RPMI8226 (cell line): ENCODE data around the gene TM2D3.

Experiments used
- DNase-seq: peaks from one replicate; pipeline ENCODE4 v3.0.0-alpha.2; 2015

Gene TM2D3

DNA sequence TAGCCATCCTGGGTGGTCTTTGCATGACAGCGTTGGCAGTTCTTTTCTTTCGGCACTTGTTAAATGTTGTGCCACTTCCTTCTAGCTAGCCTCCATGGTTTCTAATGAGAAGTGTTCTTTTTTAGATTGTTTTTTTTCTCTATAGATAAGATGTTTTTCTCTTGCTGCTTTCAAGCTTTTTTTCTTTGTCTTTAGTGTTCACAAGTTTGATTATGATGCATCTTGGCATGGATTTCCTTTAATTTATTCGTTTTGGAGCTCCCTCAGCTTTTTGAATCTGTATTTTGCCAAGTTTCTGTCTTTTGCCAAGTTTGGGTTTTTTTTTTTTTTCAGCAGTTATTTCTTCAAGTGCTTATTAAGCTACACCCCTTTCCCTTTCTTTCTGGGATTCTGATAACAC lies 53.1 kb downstream of the TM2D3 start:
- no peak for DNase-seq

GRCh38 chr15:101597360-101597928 lies 54.7 kb downstream of the TM2D3 start:
- DNase-seq: no peak

GRCh38 chr15:101596633-101597032 lies 55.5 kb downstream of the TM2D3 start:
- DNase-seq: no peak
